Activated B cell treated with CpG ODN at 0.5 μM for 24 hours (primary cell): Measurements from ENCODE around the gene CCDC93. TPM values are rescaled to one million over a fixed set of nuclear protein-coding genes. Genes with fewer than 3 reads are reported as not detected.

Experiments used
- ATAC-seq: fragments of 200-7000 bp; cut with Tn5 transposase; one replicate; pipeline ENCODE4 v1.10.0; 2021; ENCODE audit warnings: low read depth, mild to moderate bottlenecking, moderate library complexity
- CTCF ChIA-PET: fragments of 350-600 bp; sonication (Branson Sonifier 250); formaldehyde crosslinking; loops from one replicate; lab custom pipeline; 2021; ENCODE audit warnings: antibody characterized with exemption; lab: Charles Lee
- POLR2A ChIA-PET: fragments of 350-600 bp; sonication (Branson Sonifier 250); formaldehyde crosslinking; loops from one replicate; lab custom pipeline; 2021; ENCODE audit warnings: antibody characterized with exemption; lab: Charles Lee
- DNase-seq: peaks from one replicate; pipeline ENCODE4 v3.0.0; 2022
- H3K27ac Mint-ChIP-seq: one replicate; pipeline ENCODE4 v1.8.0; 2020; ENCODE audit warnings: mixed read lengths
- H3K27me3 Mint-ChIP-seq: one replicate; pipeline ENCODE4 v1.8.0; 2021; ENCODE audit warnings: mixed read lengths
- H3K36me3 Mint-ChIP-seq: one replicate; pipeline ENCODE4 v1.8.0; 2021; ENCODE audit warnings: low read depth, mixed read lengths
- H3K4me1 Mint-ChIP-seq: one replicate; pipeline ENCODE4 v1.8.0; 2021; ENCODE audit warnings: mixed read lengths
- H3K4me3 Mint-ChIP-seq: one replicate; pipeline ENCODE4 v1.8.0; 2020; ENCODE audit warnings: mild to moderate bottlenecking, mixed read lengths
- H3K9me3 Mint-ChIP-seq: one replicate; pipeline ENCODE4 v1.8.0; 2020; ENCODE audit warnings: mixed read lengths
- CTCF ChIP-seq: fragments of 200-600 bp; IDR thresholded peaks from one replicate; pipeline ENCODE4 v1.8.0; 2022; ENCODE audit warnings: antibody characterized with exemption, mild to moderate bottlenecking
- intact Hi-C: fragments of 100-400 bp; cut with micrococcal nuclease; formaldehyde crosslinking; loops from one replicate; pipeline ENCODE4 v1.15.1; 2024
- total RNA-seq: library from RNA; stranded (reverse); gene quantifications from 2 replicates; pipeline ENCODE4 v1.2.3, GENCODE V29; 2022

CCDC93 gene
- total RNA-seq, 1 donor from 2014 or later = 38.8 TPM

- no peak overlapping the region for H3K4me3 Mint-ChIP-seq
- ATAC-seq (no peak), DNase-seq (no peak)
- H3K9me3 Mint-ChIP-seq = no peaks in the 10 kb centered on the region
- H3K36me3 Mint-ChIP-seq = peaks cover 71% of the 10 kb centered on the region
- peaks cover 15% of the 10 kb centered on the region for H3K4me1 Mint-ChIP-seq
- ChIA-PET POLR2A (no interaction called here), CTCF (interaction anchor here (1.3 kb wide), 1 partner anchor 10 kb away, joined by 4 read pairs; no protein-coding TSS in a partner anchor)
- no peak for TF ChIP-seq CTCF
- H3K27ac Mint-ChIP-seq = no peak overlapping the region
- H3K27me3 Mint-ChIP-seq = no peaks in the 10 kb centered on the region
- intact Hi-C loops = no loop called here
These were observed 7.5 kb downstream of the CCDC93 start for GRCh38 chr2:118006326-118006725.

GRCh38 chr2:118003396-118003824, 10.5 kb downstream of the CCDC93 start:
- Mint-ChIP-seq H3K27me3 (no peaks in the 10 kb centered on the region), H3K4me1 (peaks cover 4% of the 10 kb centered on the region), H3K9me3 (no peaks in the 10 kb centered on the region), H3K36me3 (peaks cover 91% of the 10 kb centered on the region), H3K27ac (no peak overlapping the region), H3K4me3 (no peak overlapping the region)
- DNase-seq (peak; percentile 17), ATAC-seq (peak; percentile 96)
- intact Hi-C loops = loop anchor here (1.0 kb wide), 4 partner anchors 11 to 189 kb away; partner anchors contain the start of genes CCDC93 and DDX18
- ChIA-PET CTCF (interaction anchor here (0.7 to 3.0 kb wide), 26 partner anchors 8 to 189 kb away, joined by 3 to 36 read pairs (median 4); partner anchors contain the start of genes CCDC93, DDX18 and INSIG2), POLR2A (interaction anchor here (0.8 to 2.6 kb wide), 3 partner anchors 8 to 189 kb away, joined by 3 to 16 read pairs (median 11); partner anchors contain the start of genes CCDC93 and DDX18)
- TF ChIP-seq CTCF = peak; percentile 60

GRCh38 chr2:118000041-118000440, 13.8 kb downstream of the CCDC93 start:
- Mint-ChIP-seq H3K27ac (no peak overlapping the region), H3K4me3 (no peak overlapping the region), H3K4me1 (peaks cover 4% of the 10 kb centered on the region), H3K27me3 (no peaks in the 10 kb centered on the region), H3K9me3 (no peaks in the 10 kb centered on the region), H3K36me3 (peaks cover 94% of the 10 kb centered on the region)
- ChIA-PET POLR2A (no interaction called here), CTCF (no interaction called here)
- ATAC-seq (no peak), DNase-seq (no peak)
- intact Hi-C loops = no loop called here
- no peak for TF ChIP-seq CTCF

GRCh38 chr2:117997872-117998454, 15.9 kb downstream of the CCDC93 start:
- no peaks in the 10 kb centered on the region for H3K9me3 Mint-ChIP-seq
- no peak for TF ChIP-seq CTCF
- H3K27me3 Mint-ChIP-seq = no peaks in the 10 kb centered on the region
- intact Hi-C loops = no loop called here
- no peaks in the 10 kb centered on the region for H3K4me1 Mint-ChIP-seq
- ChIA-PET CTCF (no interaction called here), POLR2A (no interaction called here)
- no peak for ATAC-seq
- H3K4me3 Mint-ChIP-seq = no peak overlapping the region
- DNase-seq = no peak
- H3K27ac Mint-ChIP-seq = no peak overlapping the region
- H3K36me3 Mint-ChIP-seq = peaks cover 93% of the 10 kb centered on the region

- Mint-ChIP-seq H3K27me3 (no peaks in the 10 kb centered on the region), H3K9me3 (no peaks in the 10 kb centered on the region), H3K36me3 (peaks cover 94% of the 10 kb centered on the region), H3K4me3 (no peak overlapping the region), H3K4me1 (no peaks in the 10 kb centered on the region), H3K27ac (no peak overlapping the region)
- no peak for TF ChIP-seq CTCF
- DNase-seq = no peak
- POLR2A ChIA-PET = no interaction called here
- CTCF ChIA-PET = interaction anchor here (1.0 to 1.1 kb wide), 2 partner anchors 10 to 36 kb away, joined by 3 to 4 read pairs; no protein-coding TSS in a partner anchor
- no peak for ATAC-seq
- intact Hi-C loops = no loop called here
These were observed 17.3 kb downstream of the CCDC93 start for GRCh38 chr2:117996525-117996924.
